GM18868 (cell line): Measurements from ENCODE around the gene SCAP.
"Not testable (repeated sequence)": the region's sequence is repeated elsewhere in the genome, so short reads cannot be mapped to it uniquely, and the experiment has no call there.

Experiments used
- ATAC-seq: cut with Tn5 transposase; IDR thresholded peaks from one replicate; pipeline ENCODE4 v1.9.1; 2021; ENCODE audit warnings: mild to moderate bottlenecking, moderate library complexity; ENCODE audit not compliant: unreplicated experiment

Gene SCAP

GRCh38 chr3:47475570-47476329 lies at the start of gene SCAP:
Gene SCAP, minus strand, starts transcription at chr3:47475941. Its CDS starts 32,948 bp downstream, at chr3:47442993.
- ATAC-seq = peak; percentile 88

GRCh38 chr3:47523310-47524073 lies 47.8 kb upstream of the SCAP start:
- ATAC-seq = no peak

GRCh38 chr3:47522082-47522987 lies 46.6 kb upstream of the SCAP start:
- ATAC-seq = no peak

DNA sequence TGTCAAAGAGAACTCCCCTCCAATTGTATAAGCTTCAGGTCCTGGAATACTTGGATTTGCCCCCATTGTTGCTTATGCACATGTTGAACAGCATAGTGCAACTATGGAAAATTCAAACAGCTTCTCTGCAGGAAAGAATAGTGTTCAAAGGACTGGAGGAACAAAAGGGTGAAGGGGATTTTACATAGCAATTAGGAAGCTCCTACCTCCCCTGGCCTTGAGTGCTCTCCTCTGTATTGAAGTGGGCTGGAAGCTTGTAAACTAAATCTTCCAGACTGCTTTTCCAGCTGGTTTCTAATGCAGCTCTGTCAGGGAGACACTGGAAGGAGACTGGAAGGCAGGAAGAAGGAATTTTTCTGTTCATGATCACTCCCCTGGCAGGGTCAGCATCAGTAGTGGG lies 45.0 kb upstream of the SCAP start:
- ATAC-seq = no peak

DNA sequence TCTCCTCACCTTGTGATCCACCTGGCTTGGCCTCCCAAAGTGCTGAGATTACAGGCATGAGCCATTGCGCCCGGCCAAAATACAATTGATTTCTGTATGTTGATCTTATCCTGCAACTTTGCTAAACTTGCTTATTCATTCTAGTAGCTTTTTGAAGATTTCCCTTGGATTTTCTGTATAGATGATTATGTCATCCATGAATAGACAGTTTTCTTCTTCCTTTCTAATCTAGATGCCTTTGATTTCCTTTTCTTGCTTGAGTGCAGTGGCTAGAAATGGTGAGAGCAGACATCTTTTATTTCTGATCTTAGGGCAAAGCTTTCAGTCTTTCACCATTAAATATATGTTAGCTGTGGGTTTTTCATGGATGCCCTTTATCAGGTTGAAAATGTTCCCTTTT lies 42.2 kb upstream of the SCAP start:
- no peak for ATAC-seq

GRCh38 chr3:47515864-47516319 lies 40.2 kb upstream of the SCAP start:
- ATAC-seq = no peak

DNA sequence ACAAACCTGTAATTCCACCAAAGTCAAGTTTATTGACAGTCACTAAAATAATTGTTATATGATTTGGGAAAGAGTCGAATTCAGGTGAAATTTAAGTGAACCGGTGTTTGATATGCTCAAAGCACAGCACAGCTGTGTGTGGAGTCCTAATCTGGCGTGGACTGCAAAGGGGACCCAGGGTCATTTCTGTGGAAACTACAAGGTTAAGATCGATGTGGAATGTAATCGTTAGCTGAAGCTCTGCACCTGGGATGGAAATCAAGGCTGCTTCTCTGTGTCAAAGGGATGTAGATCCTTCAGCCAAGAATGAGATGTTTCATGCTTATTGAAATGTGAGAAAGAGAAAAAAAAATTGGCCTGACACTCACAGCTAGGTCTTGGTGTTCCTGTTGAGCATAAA lies 39.4 kb upstream of the SCAP start:
- ATAC-seq = no peak

- ATAC-seq = peak; percentile 93
Measured at GRCh38 chr3:47513125-47513929, 37.6 kb upstream of the SCAP start, which contains the start of gene ELP6. Gene ELP6, minus strand, starts transcription at chr3:47513712. Its CDS starts 122 bp downstream, at chr3:47513590.

GRCh38 chr3:47512416-47513124 lies 36.8 kb upstream of the SCAP start:
- peak; percentile 3 for ATAC-seq

DNA sequence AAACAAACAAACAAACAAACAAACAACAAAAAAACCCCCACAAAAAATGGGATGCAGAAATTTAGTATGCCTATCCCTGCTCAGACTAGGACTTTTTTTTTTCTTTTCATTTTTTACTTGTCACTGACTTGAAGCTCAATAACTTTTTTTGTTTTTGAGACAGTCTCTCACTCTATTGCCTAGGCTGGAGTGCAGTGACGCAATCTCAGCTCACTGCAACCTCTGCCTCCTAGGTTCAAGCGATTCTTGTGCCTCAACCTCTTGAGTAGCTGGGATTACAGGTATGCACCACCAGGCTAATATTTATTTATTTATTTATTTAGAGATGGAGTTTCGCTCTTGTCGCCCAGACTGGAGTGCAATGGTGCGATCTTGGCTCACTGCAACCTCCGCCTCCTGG lies 29.5 kb upstream of the SCAP start:
- ATAC-seq = not testable (repeated sequence)

DNA sequence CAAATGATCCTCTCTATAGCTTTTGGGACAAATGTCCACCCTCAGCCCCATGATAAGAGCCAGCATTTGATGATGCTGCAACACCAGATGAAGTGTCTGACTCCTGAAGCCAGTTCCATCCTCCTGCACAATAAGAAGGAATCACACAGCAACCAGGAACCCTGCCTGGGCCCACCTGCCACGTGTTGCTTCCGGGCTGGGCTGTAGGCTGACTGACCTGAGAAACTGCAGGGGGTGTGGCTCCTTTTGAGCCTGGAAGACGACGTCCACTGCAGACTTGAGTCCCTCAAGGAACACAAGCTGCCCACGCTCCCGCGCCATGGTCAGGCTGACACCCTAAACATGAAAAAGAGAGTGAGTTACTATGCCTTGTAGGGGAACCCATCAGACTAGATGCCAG lies 28.4 kb upstream of the SCAP start:
- ATAC-seq = no peak

GRCh38 chr3:47503033-47503432 lies 27.3 kb upstream of the SCAP start:
- ATAC-seq = no peak

DNA sequence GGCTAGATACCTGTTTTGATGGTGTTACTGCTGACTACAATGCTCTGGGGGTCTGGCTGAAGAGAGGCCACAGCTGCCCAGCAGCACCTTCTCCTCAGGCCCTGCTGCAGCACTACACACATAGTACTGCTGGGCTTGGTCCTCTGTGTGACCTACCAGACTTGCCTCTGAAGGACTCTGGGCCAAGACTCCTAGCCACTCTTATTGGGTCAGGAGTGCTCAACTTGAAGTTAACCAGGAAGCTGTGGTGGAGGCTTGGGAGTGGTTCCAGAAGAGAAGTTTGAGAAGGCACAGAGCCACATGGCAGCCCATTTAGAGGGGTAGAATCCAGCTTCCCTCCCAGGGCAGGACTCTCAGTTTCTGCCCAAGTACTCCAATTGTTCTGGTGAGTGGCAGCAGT lies 21.2 kb upstream of the SCAP start:
- ATAC-seq = no peak

DNA sequence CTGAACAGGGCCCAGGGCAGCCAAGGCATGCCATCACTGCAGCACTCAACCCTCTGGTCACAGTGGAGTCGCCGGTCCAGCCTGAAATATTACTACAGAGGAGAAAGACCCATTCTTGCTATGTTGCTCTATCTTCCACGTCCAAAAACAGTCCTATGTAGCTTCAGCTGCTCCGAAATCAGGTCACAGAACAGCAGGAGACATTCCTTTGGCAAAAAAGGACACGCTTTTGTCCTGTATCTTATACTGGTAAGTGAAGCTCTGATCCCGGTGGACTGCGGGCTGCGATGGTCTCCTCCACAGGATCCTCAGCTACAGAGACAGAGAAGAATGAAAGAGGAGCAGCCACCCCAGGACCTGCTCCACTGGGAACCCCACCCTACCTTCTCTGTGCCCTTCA lies 20.1 kb upstream of the SCAP start:
- no peak for ATAC-seq

DNA sequence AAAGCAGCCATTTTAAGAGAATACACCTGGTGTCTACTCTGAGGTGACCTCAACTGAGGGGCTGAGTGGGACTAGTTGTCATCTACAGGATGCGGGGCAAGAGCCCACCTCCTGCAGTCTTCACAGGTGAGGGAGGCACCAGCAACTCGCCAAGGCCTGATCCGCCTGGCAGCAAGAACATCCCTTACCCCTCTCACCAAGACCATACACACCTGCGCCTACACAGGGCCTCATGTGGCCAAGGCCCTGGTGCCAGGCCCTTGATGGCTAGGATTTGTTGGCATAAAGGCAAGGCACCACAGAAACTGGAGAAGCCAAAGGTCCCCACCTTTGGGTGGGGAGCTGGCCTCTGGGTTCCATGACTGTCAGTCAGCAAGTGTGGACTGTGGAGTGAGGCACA lies 19.4 kb upstream of the SCAP start:
- ATAC-seq = no peak

DNA sequence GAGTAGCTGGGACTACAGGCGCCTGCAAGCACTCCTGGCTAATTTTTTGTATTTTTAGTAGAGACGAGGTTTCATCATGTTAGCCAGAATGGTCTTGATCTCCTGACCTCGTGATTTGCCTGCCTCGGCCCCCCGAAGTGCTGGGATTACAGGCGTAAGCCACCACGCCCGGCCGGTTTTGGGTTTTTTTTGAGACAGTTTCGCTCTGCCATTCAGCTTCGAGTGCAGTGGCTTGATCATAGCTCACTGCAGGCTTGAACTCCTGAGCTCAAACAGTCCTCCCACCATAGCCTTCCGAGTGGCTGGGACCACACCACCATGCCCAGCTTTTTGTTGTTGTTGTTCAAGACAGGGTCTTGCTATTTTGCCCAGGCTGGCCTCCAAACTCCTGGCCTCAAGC lies 16.0 kb upstream of the SCAP start:
- ATAC-seq = no peak

DNA sequence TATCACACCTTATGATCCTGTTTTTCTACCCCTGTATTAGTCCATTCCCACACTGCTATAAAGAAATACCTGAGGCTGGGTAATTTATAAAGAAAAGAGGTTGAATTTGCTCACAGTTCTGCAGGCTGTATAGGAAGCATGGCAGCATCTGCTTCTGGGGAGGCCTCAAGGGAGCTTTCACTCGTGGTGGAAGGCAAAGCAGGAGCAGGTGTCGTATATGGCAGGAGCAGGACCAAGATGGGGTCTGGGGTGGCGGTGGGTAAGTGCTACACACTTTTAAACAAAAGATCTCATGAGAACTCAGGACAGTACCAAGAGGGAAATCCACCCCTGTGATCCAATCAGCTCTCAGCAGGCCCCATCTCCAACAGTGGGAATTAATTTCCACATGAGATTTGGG lies 15.4 kb upstream of the SCAP start:
- no peak for ATAC-seq

DNA sequence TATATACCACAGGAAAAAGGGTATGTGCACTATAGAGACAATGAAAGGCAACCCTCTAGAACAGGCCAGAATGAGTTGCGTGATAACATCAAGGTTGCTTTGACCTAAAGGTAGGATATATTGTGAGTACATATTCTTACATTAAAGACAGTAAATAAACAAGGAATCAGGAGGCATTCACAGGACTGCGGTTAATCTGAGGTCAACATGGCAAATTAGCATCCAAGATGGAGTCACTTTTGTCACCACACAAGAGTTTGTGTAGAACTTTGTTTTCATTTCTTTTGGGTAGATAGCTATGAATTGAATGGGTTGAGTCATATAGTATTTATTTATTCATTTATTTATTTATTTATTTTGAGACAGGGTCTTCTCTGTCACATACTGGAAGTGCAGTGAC lies 11.5 kb upstream of the SCAP start:
- ATAC-seq = no peak

GRCh38 chr3:47485812-47486211 lies 10.1 kb upstream of the SCAP start:
- no peak for ATAC-seq

DNA sequence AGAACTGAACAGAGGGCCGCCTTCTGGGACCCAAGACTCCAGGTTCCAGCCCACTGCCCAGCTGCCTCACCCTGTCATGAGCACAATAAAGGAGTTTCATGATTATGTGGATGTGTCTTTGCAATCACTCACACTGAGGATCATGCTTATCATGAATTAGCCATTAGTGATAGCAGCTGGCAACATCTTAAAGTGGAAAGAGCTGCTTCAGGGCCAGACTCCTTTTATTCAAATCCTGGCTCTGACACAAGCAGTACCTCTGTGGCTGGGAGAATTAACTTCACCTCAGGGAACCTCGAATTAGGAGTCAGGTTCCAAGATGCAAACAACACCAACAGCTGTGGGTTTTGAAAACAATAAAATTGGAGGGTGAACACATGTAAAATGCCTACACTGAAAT lies 6.6 kb upstream of the SCAP start:
- ATAC-seq = no peak
